Stimulated activated CD4-positive, alpha-beta T cell treated with anti-CD3 and anti-CD28 coated beads, Interleukin-1b, Interleukin-23, amount 100 ng/mL, for 24 hours (primary cell): ENCODE data around the gene PDLIM5.

ENCODE experiments used
- DNase-seq, 4 experiments: peaks; one replicate each; pipeline ENCODE4 v3.0.0-alpha.2; 2020; ENCODE audit warnings: low read depth in 4 of 4, low spot score in 1 of 4

The PDLIM5 gene

DNA sequence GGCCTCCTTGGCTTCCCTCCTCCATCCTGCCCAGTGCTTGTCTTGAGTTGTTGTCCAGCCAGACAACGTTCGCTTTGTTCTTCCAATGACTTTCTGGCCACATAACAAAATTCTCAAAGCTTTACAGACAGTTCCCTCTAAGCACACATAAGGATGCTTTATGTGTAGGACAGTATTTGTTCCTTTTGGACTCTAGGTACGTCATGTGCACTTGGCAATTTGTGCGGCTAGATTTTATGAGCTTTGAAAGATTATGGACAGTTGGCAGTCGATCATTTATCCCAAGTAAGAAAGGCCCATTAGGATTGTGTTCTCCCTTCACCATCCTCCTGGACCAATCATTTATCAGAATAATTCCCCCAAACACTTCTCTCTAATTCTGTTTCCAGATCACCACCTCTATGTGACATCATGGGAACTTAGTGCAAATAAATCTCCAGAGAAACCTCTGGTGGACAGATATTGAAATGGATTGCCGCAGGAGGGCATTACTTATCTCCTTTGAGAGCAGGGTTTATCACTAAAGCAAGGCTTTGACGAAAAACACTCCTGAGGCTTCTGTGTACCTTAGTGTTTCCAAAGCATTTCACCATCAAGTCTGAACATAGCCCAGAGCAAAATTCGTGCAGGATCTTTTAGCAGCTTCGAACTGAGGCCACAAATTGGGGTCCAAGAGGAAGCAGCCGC, 228.6 kb downstream of the PDLIM5 start:
- DNase-seq: no peak

DNA sequence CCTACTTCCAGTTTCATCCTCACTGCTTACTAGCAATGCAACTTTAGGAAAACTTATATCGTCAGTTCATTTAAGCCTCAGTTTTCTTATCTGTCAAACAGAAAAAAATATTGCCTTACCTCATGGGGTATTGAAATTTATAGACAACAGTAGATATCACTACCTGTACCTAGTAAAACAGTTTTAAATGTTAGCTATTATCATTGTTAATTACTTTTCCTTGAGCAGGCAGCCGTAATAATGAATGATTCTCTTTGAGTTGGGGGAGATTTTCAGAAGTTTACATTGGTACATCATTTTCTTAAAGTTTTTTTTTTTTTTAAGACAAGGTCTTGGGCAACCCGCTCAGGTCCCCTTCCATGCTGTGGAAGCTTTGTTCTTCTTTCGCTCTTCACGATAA, 234.3 kb downstream of the PDLIM5 start:
- DNase-seq: no peak

DNA sequence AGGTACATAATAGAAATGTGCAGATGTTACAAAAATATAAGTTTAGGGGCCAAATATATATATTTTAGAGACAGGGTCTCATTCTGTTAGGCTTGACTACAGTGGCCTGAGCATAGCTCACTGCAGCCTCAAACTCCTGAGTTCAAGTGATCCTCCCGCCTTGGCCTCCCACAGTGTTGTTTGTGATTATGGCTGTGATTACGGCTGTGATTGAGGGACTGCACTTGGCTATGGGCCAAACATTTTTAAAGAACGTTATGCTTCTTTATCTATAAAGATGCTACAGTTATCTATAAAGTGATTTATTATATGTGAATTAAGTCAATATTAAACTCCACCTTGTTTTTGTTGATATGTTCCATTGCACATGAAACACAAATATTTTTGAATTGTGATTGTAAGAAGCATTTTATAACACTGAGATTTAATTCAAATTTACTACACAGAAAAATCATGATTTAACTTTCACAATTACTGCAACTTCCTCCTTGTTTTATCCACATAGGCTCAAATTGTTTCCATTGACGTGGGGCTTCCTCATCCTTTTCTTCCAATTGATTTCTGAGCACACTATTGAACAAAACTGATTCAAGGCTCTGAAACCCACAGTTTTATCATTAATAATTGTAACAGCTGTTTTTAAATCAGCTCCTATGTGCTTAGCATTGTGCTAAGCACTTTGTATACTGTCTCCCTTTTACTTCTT, 237.6 kb downstream of the PDLIM5 start:
- DNase-seq: no peak

DNA sequence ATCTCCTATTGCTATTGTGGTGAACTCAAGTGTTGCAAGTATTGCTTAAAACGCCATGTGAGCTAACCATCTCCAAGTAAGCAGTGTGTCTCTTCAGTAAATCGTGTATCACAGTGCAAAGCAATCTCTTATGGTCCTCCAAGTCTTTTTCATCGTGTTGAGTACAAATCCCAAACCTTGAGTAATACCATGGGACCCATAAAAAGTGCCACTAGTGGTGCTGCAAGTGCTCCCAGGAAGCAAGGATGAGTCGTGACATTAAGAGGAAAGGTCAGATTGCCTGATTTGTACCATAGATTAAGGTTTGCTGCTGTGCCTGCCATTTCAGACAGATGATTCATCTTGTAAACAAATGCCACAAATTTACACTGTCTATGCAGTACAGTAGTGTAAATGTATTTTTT, 239.1 kb downstream of the PDLIM5 start:
- no peak for DNase-seq

GRCh38 chr4:94691552-94691951, 239.8 kb downstream of the PDLIM5 start:
- no peak for DNase-seq

DNA sequence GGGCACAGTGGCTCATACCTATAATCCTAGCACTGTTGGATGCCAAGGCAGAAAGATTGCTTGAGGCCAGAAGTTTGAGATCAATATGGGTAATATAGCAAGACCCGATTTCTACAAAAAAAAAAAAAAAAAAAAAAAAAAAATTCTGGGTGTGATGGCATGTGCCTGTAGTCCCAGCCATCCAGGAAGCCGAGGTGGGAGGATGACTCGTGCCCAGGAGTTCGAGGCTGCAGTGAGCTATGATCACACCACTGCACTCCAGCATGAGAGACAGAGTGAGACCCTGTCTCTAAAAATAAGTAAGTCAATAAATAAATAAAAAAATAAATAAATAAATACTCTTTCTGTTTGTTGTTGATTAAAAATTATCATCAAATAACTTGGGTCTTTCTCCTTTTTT, 243.6 kb downstream of the PDLIM5 start:
- no peak for DNase-seq

DNA sequence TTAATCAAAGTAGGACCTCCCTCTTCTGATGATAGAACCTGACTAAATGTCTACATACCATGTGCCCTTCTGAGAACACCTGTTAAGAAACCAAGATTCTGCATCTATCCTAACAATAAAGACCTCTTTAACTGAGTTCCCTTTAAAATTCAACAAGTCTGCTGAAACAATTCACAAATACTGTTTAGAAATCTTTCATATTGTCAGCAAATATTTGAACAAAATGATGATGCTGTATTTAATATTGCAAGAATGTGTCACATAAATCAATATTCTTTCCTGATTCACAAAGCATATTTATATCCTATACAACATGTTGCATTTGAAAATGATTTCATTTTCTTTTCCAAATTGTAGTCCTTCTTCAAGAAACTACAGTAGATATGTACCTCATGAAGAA, 246.4 kb downstream of the PDLIM5 start:
- DNase-seq: no peak

DNA sequence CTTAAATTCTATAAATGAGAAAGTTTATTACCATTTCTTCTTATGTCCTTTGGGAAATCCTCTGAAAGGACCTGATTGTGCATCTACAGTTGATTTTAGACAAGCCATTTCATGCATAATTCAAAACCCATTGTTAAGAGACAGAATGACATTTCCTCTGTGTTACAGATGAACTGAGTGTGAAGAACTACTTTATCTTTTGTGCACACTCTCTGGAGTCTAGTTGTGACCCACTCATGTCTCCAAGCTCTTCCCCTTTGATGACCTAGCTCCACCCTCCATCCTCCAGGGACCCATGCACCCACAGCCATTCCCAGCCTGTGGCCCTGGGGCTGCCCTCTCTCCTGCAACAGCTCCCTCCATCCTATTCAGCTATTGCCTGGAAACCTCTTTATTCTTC, 248.6 kb downstream of the PDLIM5 start:
- DNase-seq: no peak

GRCh38 chr4:94701631-94702300, 250.0 kb downstream of the PDLIM5 start:
- no peak for DNase-seq

DNA sequence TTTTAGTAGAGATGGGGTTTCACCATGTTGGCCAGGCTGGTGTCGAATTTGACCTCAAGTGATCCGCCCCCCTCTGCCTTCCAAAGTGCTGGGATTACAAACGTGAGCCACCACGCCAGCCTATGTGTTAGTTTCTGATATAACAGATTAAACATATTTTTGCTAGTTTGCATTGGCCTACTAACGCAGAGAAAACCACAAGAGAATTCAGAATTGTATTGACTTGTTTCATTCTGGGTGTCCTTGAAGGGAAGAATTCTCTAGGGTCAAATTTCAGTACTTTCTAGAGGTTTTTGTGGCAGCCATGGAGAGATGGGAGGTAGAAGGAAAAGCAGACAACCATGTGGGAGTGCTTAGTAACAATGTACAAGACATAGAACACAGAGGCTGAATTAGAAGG, 259.9 kb downstream of the PDLIM5 start:
- no peak for DNase-seq

GRCh38 chr4:94714365-94715160, 262.8 kb downstream of the PDLIM5 start:
- DNase-seq: no peak

GRCh38 chr4:94715726-94716125, 264.0 kb downstream of the PDLIM5 start:
- DNase-seq: no peak
